ENCODE data around the gene OVOL1.

Gene OVOL1

DNA sequence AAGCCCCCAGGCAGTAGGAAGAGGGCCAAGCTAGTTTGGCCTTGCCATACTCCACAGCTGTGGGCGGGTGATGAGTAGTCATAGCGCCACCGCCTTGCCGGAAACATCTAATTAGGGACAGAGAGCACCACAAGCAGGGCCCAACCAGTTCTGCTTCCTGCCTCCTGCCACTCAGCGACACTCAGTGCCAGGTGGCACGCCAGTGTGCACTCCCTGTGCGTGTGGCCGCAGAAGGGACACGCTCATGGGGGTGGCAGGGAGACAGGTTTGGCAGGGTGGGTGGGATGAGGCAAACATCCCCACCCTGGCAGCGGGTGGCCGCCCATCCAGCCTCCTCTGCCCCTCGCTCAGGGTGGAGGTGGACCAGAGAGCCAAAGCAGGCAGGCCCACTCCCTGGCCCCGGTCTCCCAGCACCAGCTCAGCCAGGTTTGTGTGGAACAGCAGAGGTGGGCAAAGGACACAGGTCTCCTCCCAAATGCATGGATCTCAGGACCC lies 4.9 kb downstream of the OVOL1 start:
- H3K4me1 Mint-ChIP-seq: peaks cover 10% of the 10 kb centered on the region
- H3K9me3 Mint-ChIP-seq: no peaks in the 10 kb centered on the region
- no peak overlapping the region for H3K27ac Mint-ChIP-seq
- H3K4me3 Mint-ChIP-seq: no peak overlapping the region
- H3K27me3 Mint-ChIP-seq (ENCODE audit: low read depth): peaks cover 66% of the 10 kb centered on the region
- TF ChIP-seq, protein P1, sequence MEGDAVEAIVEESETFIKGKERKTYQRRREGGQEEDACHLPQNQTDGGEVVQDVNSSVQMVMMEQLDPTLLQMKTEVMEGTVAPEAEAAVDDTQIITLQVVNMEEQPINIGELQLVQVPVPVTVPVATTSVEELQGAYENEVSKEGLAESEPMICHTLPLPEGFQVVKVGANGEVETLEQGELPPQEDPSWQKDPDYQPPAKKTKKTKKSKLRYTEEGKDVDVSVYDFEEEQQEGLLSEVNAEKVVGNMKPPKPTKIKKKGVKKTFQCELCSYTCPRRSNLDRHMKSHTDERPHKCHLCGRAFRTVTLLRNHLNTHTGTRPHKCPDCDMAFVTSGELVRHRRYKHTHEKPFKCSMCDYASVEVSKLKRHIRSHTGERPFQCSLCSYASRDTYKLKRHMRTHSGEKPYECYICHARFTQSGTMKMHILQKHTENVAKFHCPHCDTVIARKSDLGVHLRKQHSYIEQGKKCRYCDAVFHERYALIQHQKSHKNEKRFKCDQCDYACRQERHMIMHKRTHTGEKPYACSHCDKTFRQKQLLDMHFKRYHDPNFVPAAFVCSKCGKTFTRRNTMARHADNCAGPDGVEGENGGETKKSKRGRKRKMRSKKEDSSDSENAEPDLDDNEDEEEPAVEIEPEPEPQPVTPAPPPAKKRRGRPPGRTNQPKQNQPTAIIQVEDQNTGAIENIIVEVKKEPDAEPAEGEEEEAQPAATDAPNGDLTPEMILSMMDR (IDR thresholded peaks at IDR 0.05; ENCODE audit: unreplicated experiment in 3 of 3): no peak
- H3K36me3 Mint-ChIP-seq (ENCODE audit: low read depth): no peaks in the 10 kb centered on the region

DNA sequence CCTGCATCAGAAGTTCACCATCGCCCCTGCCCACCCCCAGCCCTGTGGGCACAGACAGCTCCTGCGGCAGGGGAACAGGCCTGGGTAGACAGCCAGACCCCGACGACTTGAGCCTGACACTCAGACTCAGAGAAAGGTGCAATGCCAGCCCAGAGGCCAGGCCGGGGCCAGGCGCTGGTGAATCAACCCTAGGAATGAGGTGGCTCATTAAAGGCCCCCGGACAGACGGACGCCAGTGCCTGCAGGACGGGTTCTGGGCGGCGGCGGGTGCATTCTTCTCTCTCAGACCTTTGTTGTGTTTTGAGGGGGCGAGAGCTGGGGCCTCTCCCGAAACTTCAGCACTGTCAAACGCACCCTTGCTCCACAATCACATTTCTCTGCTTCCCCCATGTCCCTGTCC lies 5.6 kb downstream of the OVOL1 start:
- no peak overlapping the region for H3K4me3 Mint-ChIP-seq
- H3K4me1 Mint-ChIP-seq: peaks cover 10% of the 10 kb centered on the region
- peak overlapping the region in 1 of 3 experiments; percentile 36 for H3K27ac Mint-ChIP-seq
- peaks cover 60% of the 10 kb centered on the region for H3K27me3 Mint-ChIP-seq (ENCODE audit: low read depth)
- no peaks in the 10 kb centered on the region for H3K9me3 Mint-ChIP-seq
- TF ChIP-seq, protein P1 (IDR thresholded peaks at IDR 0.05; ENCODE audit: unreplicated experiment in 3 of 3): no peak
- no peaks in the 10 kb centered on the region for H3K36me3 Mint-ChIP-seq (ENCODE audit: low read depth)

DNA sequence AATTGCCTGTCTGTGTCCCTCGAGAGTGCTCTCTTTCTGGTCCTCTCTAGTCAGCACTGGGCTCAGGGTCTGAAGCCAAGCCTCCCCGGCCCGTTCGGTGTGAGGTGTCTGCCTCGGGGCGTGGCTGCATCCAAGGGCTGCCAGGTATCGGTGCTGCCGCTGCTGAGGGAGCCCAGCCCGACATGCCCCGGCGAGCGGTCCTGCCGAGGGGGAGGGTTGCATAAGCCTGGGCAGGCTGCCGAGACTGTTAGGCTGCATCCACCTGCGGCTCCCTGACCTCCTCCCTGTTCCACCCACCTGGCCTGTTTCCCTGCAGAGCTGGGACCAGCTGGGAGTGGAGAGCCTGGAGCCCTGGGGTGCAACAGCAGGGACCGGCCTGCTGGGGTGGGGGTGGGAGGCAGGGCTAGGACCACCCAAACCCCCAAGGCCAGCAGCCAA lies 6.3 kb downstream of the OVOL1 start:
- Mint-ChIP-seq H3K9me3 (no peaks in the 10 kb centered on the region), H3K27ac (peak overlapping the region in 2 of 3 experiments; percentile 27 to 36), H3K36me3 (ENCODE audit: low read depth) (no peaks in the 10 kb centered on the region), H3K4me1 (peaks cover 6% of the 10 kb centered on the region), H3K4me3 (no peak overlapping the region), H3K27me3 (ENCODE audit: low read depth) (peaks cover 53% of the 10 kb centered on the region)
- TF ChIP-seq, protein P1 (IDR thresholded peaks at IDR 0.05; ENCODE audit: unreplicated experiment in 3 of 3): no peak

DNA sequence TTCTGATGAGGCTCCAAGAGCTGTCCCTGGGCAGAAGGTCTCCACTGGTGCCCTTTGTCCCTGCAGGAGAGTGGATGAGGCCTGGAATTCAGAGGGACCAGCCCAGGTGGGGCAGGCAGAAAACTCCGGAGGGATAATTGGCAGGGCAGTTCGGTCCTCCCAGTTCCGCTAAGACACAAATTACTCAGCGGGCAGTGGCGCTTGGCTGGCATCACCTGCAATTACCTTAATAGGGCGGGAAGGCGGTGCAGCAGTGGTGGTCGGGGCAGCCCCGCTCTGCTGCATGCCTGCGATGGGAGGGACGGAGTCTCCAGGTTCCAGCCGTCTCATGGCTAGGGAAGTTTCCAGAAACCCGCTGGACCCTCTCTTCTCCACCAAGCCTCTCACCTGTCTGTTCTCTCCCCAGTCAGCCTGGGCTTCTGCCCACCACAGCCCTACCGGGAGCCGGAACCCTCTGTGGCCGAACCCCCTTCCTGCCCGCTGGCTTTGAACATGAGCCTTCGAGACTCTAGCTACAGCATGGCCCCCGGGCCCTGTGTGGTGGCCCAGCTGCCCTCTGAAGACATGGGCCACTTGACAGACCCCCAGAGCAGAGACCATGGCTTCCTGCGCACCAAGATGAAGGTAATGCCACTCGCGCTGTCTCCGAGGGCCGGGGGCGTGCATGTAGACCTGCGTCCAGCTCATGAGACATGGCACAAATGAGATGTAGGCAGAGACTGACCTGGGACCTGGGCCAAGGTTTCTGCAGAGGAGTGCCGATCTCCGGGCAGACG lies 7.0 kb downstream of the OVOL1 start:
- Mint-ChIP-seq H3K36me3 (ENCODE audit: low read depth) (no peaks in the 10 kb centered on the region), H3K27ac (no peak overlapping the region), H3K4me3 (no peak overlapping the region), H3K27me3 (ENCODE audit: low read depth) (peaks cover 46% of the 10 kb centered on the region), H3K4me1 (peaks cover 3% of the 10 kb centered on the region), H3K9me3 (no peaks in the 10 kb centered on the region)
- TF ChIP-seq, protein P1 (IDR thresholded peaks at IDR 0.05; ENCODE audit: unreplicated experiment in 3 of 3): no peak

DNA sequence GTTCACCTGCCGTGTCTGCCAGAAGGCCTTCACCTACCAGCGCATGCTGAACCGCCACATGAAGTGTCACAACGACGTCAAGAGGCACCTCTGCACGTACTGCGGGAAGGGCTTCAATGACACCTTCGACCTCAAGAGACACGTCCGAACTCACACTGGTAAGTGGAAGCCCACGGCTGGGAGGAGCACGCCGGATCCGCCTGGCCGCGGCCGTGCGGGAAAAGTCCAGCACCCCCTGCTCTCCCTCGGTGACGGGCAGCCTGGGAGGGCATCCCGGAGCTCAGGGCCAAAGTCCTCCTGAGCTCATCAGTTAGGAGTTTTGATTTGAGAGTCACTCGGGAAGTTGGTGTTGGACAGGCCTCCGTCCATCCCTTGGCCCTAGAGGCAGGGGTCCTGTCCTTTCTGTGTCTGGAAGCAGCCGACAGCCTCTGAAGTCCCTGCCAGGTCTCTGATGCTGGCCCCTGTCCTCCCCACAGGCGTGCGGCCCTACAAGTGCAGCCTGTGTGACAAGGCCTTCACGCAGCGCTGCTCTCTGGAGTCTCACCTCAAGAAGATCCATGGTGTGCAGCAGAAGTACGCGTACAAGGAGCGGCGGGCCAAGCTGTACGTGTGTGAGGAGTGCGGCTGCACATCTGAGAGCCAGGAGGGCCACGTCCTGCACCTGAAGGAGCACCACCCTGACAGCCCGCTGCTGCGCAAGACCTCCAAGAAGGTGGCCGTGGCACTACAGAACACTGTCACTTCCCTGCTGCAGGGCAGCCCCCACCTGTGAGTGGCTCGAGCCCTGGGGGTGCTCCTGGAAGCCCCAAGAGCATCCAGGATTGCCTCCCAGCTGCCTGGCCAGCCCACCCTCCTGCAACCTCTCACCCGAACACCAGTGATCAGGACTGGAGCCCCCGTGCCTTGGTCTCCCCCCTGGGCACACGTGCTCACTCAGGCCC lies 8.0 kb downstream of the OVOL1 start:
- peaks cover 38% of the 10 kb centered on the region for H3K27me3 Mint-ChIP-seq (ENCODE audit: low read depth)
- no peaks in the 10 kb centered on the region for H3K4me1 Mint-ChIP-seq
- peak overlapping the region in 1 of 3 experiments; percentile 59 for H3K27ac Mint-ChIP-seq
- H3K36me3 Mint-ChIP-seq (ENCODE audit: low read depth): no peaks in the 10 kb centered on the region
- H3K9me3 Mint-ChIP-seq: no peaks in the 10 kb centered on the region
- no peak overlapping the region for H3K4me3 Mint-ChIP-seq
- TF ChIP-seq, protein P1 (IDR thresholded peaks at IDR 0.05; ENCODE audit: unreplicated experiment in 3 of 3): no peak
